Occipital lobe (tissue), 2 donors: ENCODE measurements around the gene CREB1. TPM values are rescaled to one million over a fixed set of nuclear protein-coding genes. Genes with fewer than 3 reads are reported as not detected.

ENCODE experiments used
- DNase-seq: peaks from one replicate; lab custom pipeline; 2025; lab: John Stamatoyannopoulos, UW
- total RNA-seq: library from RNA; depleted of rRNA; stranded (reverse); fragments of >200 nt; gene quantifications from one replicate; pipeline ENCODE4 v1.2.3, GENCODE V29; 2014

The CREB1 gene
- total RNA-seq, 1 donor from 2014 or later: 130 TPM

GRCh38 chr2:207540431-207540830 is 10.7 kb downstream of the CREB1 start:
- DNase-seq: no peak

- DNase-seq: no peak
Measured at GRCh38 chr2:207541933-207542332, 12.2 kb downstream of the CREB1 start.

DNA sequence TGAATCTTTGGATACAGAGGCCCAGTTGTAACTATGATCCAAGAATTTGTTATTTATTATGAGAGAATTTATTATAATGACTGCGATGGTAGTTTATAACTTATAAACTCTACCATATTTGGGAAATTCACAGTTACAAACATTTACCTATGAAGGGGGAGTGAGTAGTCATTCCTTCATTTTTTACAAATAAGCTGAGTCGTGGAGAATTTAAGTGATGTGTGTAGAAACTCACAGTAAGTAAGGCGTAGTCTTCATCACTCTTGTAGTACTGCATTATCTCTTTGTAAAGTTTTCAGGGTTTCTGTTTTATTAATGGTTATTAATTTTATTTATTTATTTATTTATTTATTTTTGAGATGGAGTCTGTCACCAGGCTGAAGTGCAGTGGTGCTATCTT is 13.5 kb downstream of the CREB1 start:
- DNase-seq: no peak

- DNase-seq: no peak
Measured at GRCh38 chr2:207546822-207547221, 17.1 kb downstream of the CREB1 start.

DNA sequence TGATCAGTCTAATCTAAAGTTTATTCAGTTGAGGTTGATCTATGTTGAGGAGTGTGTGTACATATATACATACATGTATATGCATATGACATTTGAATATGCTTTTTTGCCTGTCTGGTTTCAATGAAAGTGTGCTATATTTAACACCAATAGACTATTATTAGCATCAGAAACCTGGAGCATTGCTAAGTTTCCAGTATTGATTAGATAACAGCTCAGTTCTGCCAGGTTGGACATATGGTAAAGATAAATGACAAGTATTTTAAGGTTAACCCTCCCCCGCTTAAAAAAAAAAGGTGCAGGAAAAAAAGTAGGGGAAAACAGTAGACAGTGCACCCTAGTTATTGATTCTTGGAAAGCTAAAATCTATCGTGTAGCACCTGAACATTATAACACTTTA is 19.4 kb downstream of the CREB1 start:
- no peak for DNase-seq

DNA sequence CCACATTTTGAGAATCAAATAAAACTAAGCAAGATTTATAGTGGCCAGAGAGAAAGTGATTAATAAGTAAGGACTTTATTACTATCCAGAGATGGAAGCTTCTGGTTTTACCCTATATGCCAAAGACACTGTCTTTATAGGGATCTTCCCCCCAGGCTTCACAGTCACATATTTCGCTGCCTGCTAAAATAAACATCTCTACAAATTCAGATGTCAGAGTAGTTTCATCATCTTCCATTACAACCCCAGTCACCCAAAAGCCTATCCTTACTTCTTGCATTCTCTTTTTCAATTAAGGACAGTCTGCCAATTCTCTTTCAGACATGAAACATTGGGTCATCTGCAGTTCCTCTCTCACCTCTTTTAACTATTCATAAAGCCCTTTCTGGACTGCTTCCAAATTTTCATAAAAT is 28.3 kb downstream of the CREB1 start:
- no peak for DNase-seq

DNA sequence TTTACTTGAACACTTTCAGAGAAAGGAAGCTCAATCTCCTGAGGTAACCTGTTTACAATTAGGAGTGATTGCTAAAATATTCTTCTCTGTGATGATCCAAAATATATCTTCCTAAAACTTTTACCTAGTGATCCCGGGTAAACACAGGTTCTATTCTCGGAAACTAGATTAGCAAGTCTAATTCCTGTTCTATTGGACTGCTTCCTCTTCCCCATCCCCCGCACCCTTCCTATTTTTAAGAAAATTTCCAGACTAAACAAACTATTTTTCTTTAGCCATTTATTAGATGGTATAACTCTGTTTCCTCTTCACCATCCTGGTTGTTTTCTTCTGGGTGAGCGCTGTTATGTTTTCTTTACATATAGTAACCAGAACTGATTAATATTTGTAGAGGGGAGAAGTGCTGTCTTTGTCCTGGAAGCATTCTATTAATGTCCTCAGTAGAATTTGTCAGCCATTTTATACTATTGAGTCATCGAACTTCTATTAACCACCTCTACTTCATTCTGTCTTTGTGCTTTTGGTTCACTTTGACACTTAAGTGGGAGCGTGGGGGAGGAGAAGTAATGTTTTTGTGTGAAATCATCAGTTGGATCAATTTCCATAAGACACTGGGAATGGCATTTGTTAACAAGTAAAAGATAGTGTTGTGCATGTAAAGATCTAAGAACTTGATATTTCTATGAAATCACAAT is 31.8 kb downstream of the CREB1 start:
- DNase-seq: no peak

DNA sequence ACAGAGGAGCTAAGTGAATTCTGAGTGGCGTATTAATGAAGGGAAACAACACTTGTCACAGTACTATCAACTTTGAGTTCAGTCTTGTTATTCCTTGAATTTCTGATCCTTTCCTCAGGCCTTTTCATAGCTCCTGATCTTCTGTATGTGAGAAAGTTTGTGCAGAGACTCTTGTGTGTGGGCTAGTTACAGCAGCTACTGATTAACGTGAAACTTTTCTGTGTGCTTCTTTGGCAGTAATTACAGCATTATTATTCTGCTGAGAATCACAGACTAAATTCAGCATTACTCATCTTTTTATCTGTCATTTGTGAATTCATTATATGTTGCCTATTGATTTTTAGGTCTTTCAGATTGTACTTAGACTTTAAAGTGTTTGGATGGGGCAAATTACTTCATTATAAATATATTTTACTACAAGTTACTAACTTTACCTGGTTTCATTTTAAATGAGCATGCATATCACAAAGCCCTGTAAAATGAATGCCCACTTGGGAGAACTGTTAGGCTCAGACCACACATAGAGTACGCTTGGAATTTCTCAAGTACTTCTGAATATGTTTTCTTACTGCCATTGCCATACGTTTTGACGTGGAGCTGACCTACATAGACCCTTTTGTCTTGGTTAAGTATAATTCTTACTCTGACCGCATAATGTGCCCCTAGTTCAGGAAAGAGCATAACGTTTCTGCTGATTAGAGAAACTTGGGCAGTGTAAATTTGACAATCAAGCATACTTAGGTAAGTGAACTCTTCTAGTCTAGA is 36.2 kb downstream of the CREB1 start:
- DNase-seq: no peak

GRCh38 chr2:207567671-207568070 is 37.9 kb downstream of the CREB1 start:
- DNase-seq: no peak

DNA sequence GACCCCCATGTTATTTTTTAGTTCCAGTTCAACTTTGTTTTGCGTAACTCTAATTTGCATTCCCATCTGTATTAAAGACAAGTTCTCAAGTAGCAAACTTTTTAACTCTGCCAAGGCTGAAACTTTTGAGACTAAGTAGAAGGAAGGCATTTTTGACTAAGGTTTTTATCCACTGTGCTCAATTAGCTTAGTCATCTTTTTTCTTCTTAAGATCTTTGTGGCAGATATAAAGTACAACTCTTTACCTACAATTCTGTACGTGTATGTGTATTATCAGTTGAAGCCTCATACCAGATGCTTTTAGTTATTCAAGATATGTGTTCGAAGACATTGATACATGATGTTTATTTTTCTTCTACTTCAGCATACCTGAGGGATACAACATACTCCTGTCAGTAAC is 41.6 kb downstream of the CREB1 start:
- DNase-seq: no peak

DNA sequence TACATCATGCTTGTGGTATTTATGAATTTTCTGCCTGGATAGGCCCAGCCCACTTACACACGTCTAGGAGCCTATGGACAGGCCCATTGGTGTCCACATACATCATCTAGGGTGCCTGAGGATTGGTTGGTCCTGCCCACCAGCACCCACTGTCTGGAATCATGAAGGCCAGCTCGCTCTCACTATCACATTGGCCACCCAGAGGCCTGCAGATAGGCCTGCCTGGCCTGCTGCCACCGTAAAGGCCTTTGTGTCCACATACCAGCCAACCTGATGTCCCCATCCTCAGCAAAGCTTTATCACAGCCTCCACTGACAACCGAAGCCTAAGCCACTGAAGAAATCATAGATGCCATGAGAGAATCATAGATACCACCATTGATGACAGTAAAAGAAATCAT is 55.2 kb downstream of the CREB1 start:
- DNase-seq: no peak

GRCh38 chr2:207587305-207587704 is 57.5 kb downstream of the CREB1 start:
- no peak for DNase-seq

- DNase-seq: no peak
Measured at GRCh38 chr2:207589143-207589542, 59.4 kb downstream of the CREB1 start.

DNA sequence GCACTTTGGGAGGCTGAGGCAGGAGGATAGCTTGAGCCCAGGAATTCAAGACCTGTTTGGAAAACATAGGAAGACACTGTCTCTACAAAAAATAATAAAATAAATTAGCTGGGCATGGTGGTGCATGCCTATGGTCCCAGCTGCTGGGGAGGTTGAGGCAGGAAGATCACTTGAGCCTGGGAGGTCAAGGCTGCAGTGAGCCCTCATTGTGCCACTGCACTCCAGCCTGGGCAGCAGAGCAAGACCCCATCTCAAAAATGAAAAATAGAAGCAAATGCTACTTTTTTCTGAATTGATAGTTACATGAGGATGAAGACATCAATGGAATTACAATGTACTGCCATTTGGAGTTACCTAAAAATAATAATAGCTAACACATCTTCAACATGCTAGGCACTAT is 63.5 kb downstream of the CREB1 start:
- no peak for DNase-seq

GRCh38 chr2:207594264-207594663 is 64.5 kb downstream of the CREB1 start:
- no peak for DNase-seq

GRCh38 chr2:207594731-207595130 is 65.0 kb downstream of the CREB1 start:
- DNase-seq: no peak

- DNase-seq: no peak
Measured at GRCh38 chr2:207599636-207600035, 69.9 kb downstream of the CREB1 start.

DNA sequence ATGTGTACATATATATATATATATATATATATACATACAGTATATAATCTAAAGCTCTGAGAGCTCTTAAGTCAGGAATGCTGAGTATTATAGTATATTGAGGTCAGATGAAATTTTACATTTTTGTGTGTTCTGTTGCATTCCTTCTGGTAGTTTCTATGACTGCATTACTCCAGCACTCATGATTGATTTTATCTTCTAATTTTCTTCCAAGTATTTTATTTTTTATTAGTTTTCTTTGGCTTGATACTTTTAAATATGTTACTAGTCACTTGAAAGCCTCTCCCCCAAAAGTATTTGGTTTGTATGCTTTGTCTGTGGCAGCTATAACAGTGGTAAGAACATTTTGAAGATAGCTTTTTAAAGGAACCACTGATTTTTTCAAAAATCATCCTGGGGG is 70.5 kb downstream of the CREB1 start:
- DNase-seq: no peak

- no peak for DNase-seq
Measured at GRCh38 chr2:207601774-207602173, 72.0 kb downstream of the CREB1 start.

- DNase-seq: no peak
Measured at GRCh38 chr2:207603486-207603885, 73.7 kb downstream of the CREB1 start.

DNA sequence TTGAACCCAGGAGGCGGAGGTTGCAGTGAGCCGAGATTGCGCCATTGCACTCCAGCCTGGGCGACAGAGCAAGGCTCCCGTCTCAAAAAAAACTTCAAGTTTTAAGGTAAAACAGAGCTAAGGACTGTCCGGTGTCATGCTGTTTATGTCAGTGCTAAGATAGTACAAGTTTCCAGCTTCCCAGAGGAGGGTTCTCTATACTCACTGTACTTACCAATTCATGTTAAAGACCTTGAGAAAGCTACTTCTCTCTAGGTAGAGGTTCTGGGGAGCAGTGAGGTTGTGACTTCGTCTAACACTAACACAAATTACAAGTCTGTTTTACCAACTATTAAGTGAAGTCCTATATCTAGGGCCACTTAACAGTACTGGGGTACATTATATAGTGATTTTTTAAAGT is 76.6 kb downstream of the CREB1 start:
- no peak for DNase-seq

GRCh38 chr2:207606829-207607228 is 77.1 kb downstream of the CREB1 start:
- DNase-seq: no peak

DNA sequence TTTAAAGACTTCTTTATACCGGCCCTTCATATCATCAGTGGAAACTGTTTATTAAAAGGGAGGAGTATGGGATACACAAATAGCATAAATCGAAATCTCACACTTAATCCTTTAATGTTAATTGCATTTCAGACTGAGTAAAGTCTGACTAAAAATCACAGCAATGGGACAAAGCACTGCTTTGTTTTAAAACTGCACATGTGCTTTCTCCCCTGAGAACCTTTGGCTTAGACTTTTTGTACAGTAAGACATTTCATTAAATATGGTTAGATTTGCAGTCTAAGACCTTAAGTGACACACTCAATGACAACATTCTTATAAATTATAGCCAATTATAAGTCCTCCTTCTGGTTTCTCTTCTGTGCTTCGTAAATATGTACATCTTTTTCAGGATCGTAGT is 83.0 kb downstream of the CREB1 start:
- no peak for DNase-seq
